SKM-1 (cell line): ENCODE measurements around the gene BCR.

Experiments
- DNase-seq: peaks from one replicate; lab custom pipeline; 2025; ENCODE audit not compliant: unreplicated experiment; lab: John Stamatoyannopoulos, UW

Gene BCR

GRCh38 chr22:23272834-23273233, 92.5 kb downstream of the BCR start:
- no peak for DNase-seq

GRCh38 chr22:23273445-23274145, 93.3 kb downstream of the BCR start:
- DNase-seq = no peak

- no peak for DNase-seq
Measured at GRCh38 chr22:23274146-23274526, 93.8 kb downstream of the BCR start.

GRCh38 chr22:23274891-23275694, 94.8 kb downstream of the BCR start:
- no peak for DNase-seq

GRCh38 chr22:23275751-23276150, 95.4 kb downstream of the BCR start:
- no peak for DNase-seq

- DNase-seq = no peak
Measured at GRCh38 chr22:23276656-23277582, 96.6 kb downstream of the BCR start.

- DNase-seq = no peak
Measured at GRCh38 chr22:23277583-23278295, 97.4 kb downstream of the BCR start.

- DNase-seq = no peak
Measured at GRCh38 chr22:23278883-23279675, 98.8 kb downstream of the BCR start.

GRCh38 chr22:23279781-23280180, 99.5 kb downstream of the BCR start:
- DNase-seq = no peak

- DNase-seq = no peak
Measured at GRCh38 chr22:23280356-23281052, 100.2 kb downstream of the BCR start.

GRCh38 chr22:23281053-23281405, 100.7 kb downstream of the BCR start:
- DNase-seq = no peak

GRCh38 chr22:23281406-23282088, 101.2 kb downstream of the BCR start:
- no peak for DNase-seq

GRCh38 chr22:23282089-23282501, 101.8 kb downstream of the BCR start:
- DNase-seq = no peak

GRCh38 chr22:23282516-23282915, 102.2 kb downstream of the BCR start:
- no peak for DNase-seq

- no peak for DNase-seq
Measured at GRCh38 chr22:23282986-23283385, 102.7 kb downstream of the BCR start.

- no peak for DNase-seq
Measured at GRCh38 chr22:23283591-23284503, 103.5 kb downstream of the BCR start.

GRCh38 chr22:23284504-23285033, 104.3 kb downstream of the BCR start:
- DNase-seq = no peak

GRCh38 chr22:23285236-23285635, 104.9 kb downstream of the BCR start:
- DNase-seq = no peak
